Liver (tissue), 9 donors: Measurements from ENCODE around the gene UBE2L5. TPM values are rescaled to one million over a fixed set of nuclear protein-coding genes. Genes with fewer than 3 reads are reported as not detected.

Experiments
- DNase-seq: peaks from one replicate; pipeline ENCODE4 v3.0.0-alpha.2; 2017; ENCODE audit warnings: low spot score
- H3K27ac ChIP-seq, 2 donors: one replicate each; pipeline ENCODE4 v1.7.0; 2013; ENCODE audit warnings: inconsistent platforms in 2 of 2, low read length in 2 of 2, control low read depth in 1 of 2, low read depth in 1 of 2, mild to moderate bottlenecking in 1 of 2
- H3K27me3 ChIP-seq, 4 donors: one replicate each; pipeline versions ENCODE4 v1.6.1 to v1.7.0; 2013; ENCODE audit warnings: low read length in 3 of 4, inconsistent platforms in 1 of 4, mild to moderate bottlenecking in 1 of 4, moderate library complexity in 1 of 4; ENCODE audit not compliant: control insufficient read depth in 4 of 4, insufficient read depth in 4 of 4
- H3K36me3 ChIP-seq, 4 donors: one replicate each; pipeline versions ENCODE4 v1.6.1 to v1.7.0; 2013; ENCODE audit warnings: low read length in 3 of 4, mild to moderate bottlenecking in 3 of 4, low read depth in 1 of 4, moderate library complexity in 1 of 4; ENCODE audit not compliant: control insufficient read depth in 4 of 4, insufficient read depth in 3 of 4
- H3K4me1 ChIP-seq, 4 donors: one replicate each; pipeline versions ENCODE4 v1.6.1 to v1.7.0; 2013; ENCODE audit warnings: low read length in 3 of 4, mild to moderate bottlenecking in 3 of 4, moderate library complexity in 1 of 4; ENCODE audit not compliant: control insufficient read depth in 4 of 4, insufficient read depth in 4 of 4
- H3K4me3 ChIP-seq, 3 donors: one replicate each; pipeline versions ENCODE4 v1.6.1 to v1.7.0; 2013; ENCODE audit warnings: low read length in 3 of 3, control low read depth in 1 of 3, low read depth in 1 of 3, mild to moderate bottlenecking in 1 of 3
- H3K9ac ChIP-seq, 2 donors: one replicate each; pipeline ENCODE4 v1.7.0; 2013; ENCODE audit warnings: low read length in 2 of 2, mild to moderate bottlenecking in 2 of 2, moderate library complexity in 2 of 2, control low read depth in 1 of 2, low read depth in 1 of 2
- H3K9me3 ChIP-seq, 4 donors: one replicate each; pipeline versions ENCODE4 v1.6.1 to v1.7.0; 2013; ENCODE audit warnings: low read length in 3 of 4; ENCODE audit not compliant: control insufficient read depth in 4 of 4
- CTCF ChIP-seq: fragments of 150-350 bp; IDR thresholded peaks from 2 replicates; pipeline ENCODE4 v1.5.1; 2017; ENCODE audit warnings: improper control_type of control experiment, low read depth, low read length; ENCODE audit not compliant: missing input control
- EGR1 ChIP-seq, 2 donors: IDR thresholded peaks; 2 replicates each; pipeline ENCODE4 v1.6.1; 2016 to 2018; ENCODE audit warnings: antibody characterized with exemption in 2 of 2, low read depth in 2 of 2
- FOXA1 ChIP-seq: IDR thresholded peaks from 2 replicates; pipeline ENCODE4 v1.6.1; 2016; ENCODE audit warnings: antibody characterized with exemption
- FOXA2 ChIP-seq: IDR thresholded peaks from 2 replicates; pipeline ENCODE4 v1.6.1; 2016; ENCODE audit warnings: antibody characterized with exemption
- GABPA ChIP-seq, 2 donors: IDR thresholded peaks in 1 of 2; conservative IDR thresholded peaks in 1 of 2; 2 replicates each; pipeline ENCODE4 v1.6.1; 2016; ENCODE audit warnings: antibody characterized with exemption in 2 of 2, mild to moderate bottlenecking in 1 of 2, moderate library complexity in 1 of 2
- HNF4A ChIP-seq, 2 donors: conservative IDR thresholded peaks; 2 replicates each; pipeline ENCODE4 v1.6.1; 2016; ENCODE audit warnings: antibody characterized with exemption in 2 of 2, mild to moderate bottlenecking in 2 of 2
- HNF4G ChIP-seq: IDR thresholded peaks from 2 replicates; pipeline ENCODE4 v1.6.1; 2016; ENCODE audit warnings: antibody characterized with exemption
- JUND ChIP-seq, 2 donors: IDR thresholded peaks; 2 replicates each; pipeline ENCODE4 v1.6.1; 2016; ENCODE audit warnings: antibody characterized with exemption in 2 of 2
- NR2F2 ChIP-seq: IDR thresholded peaks from 2 replicates; pipeline ENCODE4 v1.6.1; 2016; ENCODE audit warnings: antibody characterized with exemption
- RAD21 ChIP-seq, 2 donors: IDR thresholded peaks; 2 replicates each; pipeline ENCODE4 v1.6.1; 2016; ENCODE audit warnings: antibody characterized with exemption in 2 of 2, mild to moderate bottlenecking in 2 of 2
- RXRA ChIP-seq, 2 donors: IDR thresholded peaks; 2 replicates each; pipeline ENCODE4 v1.6.1; 2017 to 2018; ENCODE audit warnings: antibody characterized with exemption in 2 of 2, mild to moderate bottlenecking in 1 of 2
- SP1 ChIP-seq: IDR thresholded peaks from 2 replicates; pipeline ENCODE4 v1.6.1; 2018; ENCODE audit warnings: antibody characterized with exemption, mild to moderate bottlenecking
- TAF1 ChIP-seq: conservative IDR thresholded peaks from 2 replicates; pipeline ENCODE4 v1.6.1; 2016; ENCODE audit warnings: antibody characterized with exemption, mild to moderate bottlenecking
- YY1 ChIP-seq: IDR thresholded peaks from 2 replicates; pipeline ENCODE4 v1.6.1; 2016; ENCODE audit warnings: antibody characterized with exemption, mild to moderate bottlenecking
- WGBS: extraction: QIAGEN DNeasy Blood & Tissue Kit; methylation state at CpG from one replicate; pipeline ENCODE4 v1.1.7; 2013; 5-methylcytosine and 5-hydroxymethylcytosine counted together
- polyA plus RNA-seq, 2 donors: library from polyadenylated mRNA; stranded (reverse) in 1 of 2; unstranded in 1 of 2; fragments of 200-250 nt in 1 of 2; fragments of >200 nt in 1 of 2; fragmentation: Nextera tagmentation in 1 of 2; extraction: Ambion mirVana in 1 of 2; gene quantifications; one replicate each; pipeline versions ENCODE4 v1.2.1 to v1.2.3, GENCODE V29; 2013 to 2015
- total RNA-seq, 2 donors: library from RNA; depleted of rRNA; stranded (reverse); fragments of >200 nt; gene quantifications; one replicate each; pipeline ENCODE4 v1.2.3, GENCODE V29; 2014
- TF ChIP-seq, protein P1 (sequence below): IDR thresholded peaks from 2 replicates; pipeline ENCODE4 v1.6.1; 2016; ENCODE audit warnings: antibody characterized with exemption
- TF ChIP-seq, protein P2 (sequence below): IDR thresholded peaks from 2 replicates; pipeline ENCODE4 v1.6.1; 2016; ENCODE audit warnings: antibody characterized with exemption, mild to moderate bottlenecking
- TF ChIP-seq, protein P3 (sequence below): IDR thresholded peaks from 2 replicates; pipeline ENCODE4 v1.6.1; 2016; ENCODE audit warnings: antibody characterized with exemption
- TF ChIP-seq, protein P4 (sequence below): IDR thresholded peaks from 2 replicates; pipeline ENCODE4 v1.6.1; 2016; ENCODE audit warnings: antibody characterized with exemption
- donor health status: healthy.
- donor health status: healthy.
- donor health status: healthy.
- donor health status: healthy.
- donor health status: healthy.

Gene UBE2L5
- total and polyA plus RNA-seq, 4 donors, result 0.10 TPM; not detected in 3

- Histone ChIP-seq H3K36me3 (no peaks in the 10 kb centered on the region), H3K27ac (peak overlapping the region; percentile 98), H3K4me1 (peaks cover 6 to 56% (median 32%) of the 10 kb centered on the region in 4 donors), H3K27me3 (no peaks in the 10 kb centered on the region), H3K4me3 (peak overlapping the region; percentile 55 to 66 (median 61)), H3K9ac (peak overlapping the region; percentile 95 to 98), H3K9me3 (no peaks in the 10 kb centered on the region)
- peak; percentile 76 for DNase-seq
- TF ChIP-seq HNF4G, result peak; percentile 12
- TF ChIP-seq, protein P1, sequence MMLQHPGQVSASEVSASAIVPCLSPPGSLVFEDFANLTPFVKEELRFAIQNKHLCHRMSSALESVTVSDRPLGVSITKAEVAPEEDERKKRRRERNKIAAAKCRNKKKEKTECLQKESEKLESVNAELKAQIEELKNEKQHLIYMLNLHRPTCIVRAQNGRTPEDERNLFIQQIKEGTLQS, result peak; percentile 54
- TF ChIP-seq FOXA1, result peak; percentile 44
- peak; percentile 78 to 83 for TF ChIP-seq HNF4A (conservative IDR thresholded peaks at IDR 0.05)
- TF ChIP-seq FOXA2, result peak; percentile 82
- peak in 1 of 2 donors; percentile 42 for TF ChIP-seq GABPA (IDR thresholded peaks at IDR 0.05 in 1 of 2, conservative IDR thresholded peaks at IDR 0.05 in 1 of 2)
- peak; percentile 58 to 84 for TF ChIP-seq RXRA (IDR thresholded peaks at IDR 0.05)
- peak; percentile 15 to 64 for TF ChIP-seq EGR1 (IDR thresholded peaks at IDR 0.05; ENCODE audit: low read depth in 2 of 2)
- TF ChIP-seq SP1, result peak; percentile 87
- no peak for TF ChIP-seq CTCF
- peak; percentile 52 to 89 for TF ChIP-seq JUND (IDR thresholded peaks at IDR 0.05)
- TF ChIP-seq, protein P2, sequence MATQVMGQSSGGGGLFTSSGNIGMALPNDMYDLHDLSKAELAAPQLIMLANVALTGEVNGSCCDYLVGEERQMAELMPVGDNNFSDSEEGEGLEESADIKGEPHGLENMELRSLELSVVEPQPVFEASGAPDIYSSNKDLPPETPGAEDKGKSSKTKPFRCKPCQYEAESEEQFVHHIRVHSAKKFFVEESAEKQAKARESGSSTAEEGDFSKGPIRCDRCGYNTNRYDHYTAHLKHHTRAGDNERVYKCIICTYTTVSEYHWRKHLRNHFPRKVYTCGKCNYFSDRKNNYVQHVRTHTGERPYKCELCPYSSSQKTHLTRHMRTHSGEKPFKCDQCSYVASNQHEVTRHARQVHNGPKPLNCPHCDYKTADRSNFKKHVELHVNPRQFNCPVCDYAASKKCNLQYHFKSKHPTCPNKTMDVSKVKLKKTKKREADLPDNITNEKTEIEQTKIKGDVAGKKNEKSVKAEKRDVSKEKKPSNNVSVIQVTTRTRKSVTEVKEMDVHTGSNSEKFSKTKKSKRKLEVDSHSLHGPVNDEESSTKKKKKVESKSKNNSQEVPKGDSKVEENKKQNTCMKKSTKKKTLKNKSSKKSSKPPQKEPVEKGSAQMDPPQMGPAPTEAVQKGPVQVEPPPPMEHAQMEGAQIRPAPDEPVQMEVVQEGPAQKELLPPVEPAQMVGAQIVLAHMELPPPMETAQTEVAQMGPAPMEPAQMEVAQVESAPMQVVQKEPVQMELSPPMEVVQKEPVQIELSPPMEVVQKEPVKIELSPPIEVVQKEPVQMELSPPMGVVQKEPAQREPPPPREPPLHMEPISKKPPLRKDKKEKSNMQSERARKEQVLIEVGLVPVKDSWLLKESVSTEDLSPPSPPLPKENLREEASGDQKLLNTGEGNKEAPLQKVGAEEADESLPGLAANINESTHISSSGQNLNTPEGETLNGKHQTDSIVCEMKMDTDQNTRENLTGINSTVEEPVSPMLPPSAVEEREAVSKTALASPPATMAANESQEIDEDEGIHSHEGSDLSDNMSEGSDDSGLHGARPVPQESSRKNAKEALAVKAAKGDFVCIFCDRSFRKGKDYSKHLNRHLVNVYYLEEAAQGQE, result peak; percentile 79
- peak; percentile 94 for TF ChIP-seq YY1
- TF ChIP-seq, protein P3, sequence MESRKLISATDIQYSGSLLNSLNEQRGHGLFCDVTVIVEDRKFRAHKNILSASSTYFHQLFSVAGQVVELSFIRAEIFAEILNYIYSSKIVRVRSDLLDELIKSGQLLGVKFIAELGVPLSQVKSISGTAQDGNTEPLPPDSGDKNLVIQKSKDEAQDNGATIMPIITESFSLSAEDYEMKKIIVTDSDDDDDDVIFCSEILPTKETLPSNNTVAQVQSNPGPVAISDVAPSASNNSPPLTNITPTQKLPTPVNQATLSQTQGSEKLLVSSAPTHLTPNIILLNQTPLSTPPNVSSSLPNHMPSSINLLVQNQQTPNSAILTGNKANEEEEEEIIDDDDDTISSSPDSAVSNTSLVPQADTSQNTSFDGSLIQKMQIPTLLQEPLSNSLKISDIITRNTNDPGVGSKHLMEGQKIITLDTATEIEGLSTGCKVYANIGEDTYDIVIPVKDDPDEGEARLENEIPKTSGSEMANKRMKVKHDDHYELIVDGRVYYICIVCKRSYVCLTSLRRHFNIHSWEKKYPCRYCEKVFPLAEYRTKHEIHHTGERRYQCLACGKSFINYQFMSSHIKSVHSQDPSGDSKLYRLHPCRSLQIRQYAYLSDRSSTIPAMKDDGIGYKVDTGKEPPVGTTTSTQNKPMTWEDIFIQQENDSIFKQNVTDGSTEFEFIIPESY, result peak; percentile 74
- TF ChIP-seq TAF1, result peak; percentile 68
- TF ChIP-seq RAD21 (IDR thresholded peaks at IDR 0.05), result peak; percentile 43 to 53
- TF ChIP-seq, protein P4, sequence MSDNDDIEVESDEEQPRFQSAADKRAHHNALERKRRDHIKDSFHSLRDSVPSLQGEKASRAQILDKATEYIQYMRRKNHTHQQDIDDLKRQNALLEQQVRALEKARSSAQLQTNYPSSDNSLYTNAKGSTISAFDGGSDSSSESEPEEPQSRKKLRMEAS, result peak; percentile 78
- peak; percentile 23 for TF ChIP-seq NR2F2
- 2% methylated on average over 19 of the region's 19 CpGs for WGBS
Measured at GRCh38 chr13:30395192-30396158, 26.8 kb upstream of the UBE2L5 start.
